ENCODE measurements around the gene STX4.

STX4 gene

DNA sequence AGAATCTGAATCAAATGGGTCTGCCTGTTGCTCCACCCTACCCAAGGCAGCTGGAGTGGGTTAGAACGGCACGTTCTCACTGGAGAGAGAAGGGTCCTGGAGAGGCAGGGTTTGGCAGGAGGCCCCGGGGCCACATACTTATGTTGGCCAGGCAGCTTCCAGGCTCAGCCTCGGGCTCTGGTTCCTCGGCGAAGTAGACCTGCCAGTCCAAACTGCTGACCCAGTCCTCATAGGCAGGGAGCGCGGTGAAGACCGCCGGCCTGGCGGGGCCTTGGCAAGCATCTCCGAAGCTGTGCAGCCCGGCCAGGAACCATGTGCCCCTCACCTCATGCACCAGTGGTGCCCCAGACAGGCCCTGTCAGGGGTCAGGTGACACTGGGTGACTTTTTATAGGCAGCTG, 50.6 kb downstream of the STX4 start:
- no peak for DNase-seq (ENCODE audit: low read depth)

DNA sequence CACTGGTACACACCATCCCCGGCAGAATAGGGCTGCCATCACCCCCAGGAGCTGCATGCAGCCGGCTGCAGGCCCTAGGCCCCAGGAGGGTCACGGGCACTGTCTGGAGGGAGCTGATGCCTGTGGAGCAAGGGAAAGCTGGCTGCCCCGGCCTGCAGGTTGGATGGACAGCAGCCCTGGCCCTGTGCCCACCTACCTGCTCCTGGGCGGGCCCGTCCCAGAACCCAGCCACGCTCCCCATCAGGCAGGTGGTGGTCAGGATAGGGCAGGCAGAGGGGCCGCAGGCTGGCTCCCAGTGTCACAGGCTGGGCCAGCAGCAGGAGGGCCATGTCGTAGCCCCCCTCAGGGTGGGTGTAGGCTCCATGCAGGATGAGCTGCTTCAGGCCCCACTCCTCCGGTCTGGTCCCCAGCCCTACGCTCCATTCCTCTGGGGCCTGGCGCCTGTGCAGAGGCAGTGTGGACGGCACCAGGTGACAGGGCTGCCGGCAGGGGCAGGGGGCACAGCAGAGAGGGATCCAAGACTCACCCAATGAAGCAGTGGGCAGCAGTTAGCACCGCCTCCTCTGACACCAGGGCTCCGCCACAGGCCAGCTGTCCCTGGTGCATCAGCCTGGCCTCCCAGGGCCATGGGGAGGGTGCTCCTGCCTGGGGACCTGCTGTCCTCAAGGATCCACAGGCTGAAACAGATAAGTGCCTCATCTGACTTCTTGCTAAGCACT, 51.4 kb downstream of the STX4 start:
- no peak for DNase-seq (ENCODE audit: low read depth)

GRCh38 chr16:31085411-31085810, 52.1 kb downstream of the STX4 start:
- DNase-seq (ENCODE audit: low read depth): no peak

GRCh38 chr16:31085873-31086628, 52.7 kb downstream of the STX4 start:
- DNase-seq (ENCODE audit: low read depth): no peak

DNA sequence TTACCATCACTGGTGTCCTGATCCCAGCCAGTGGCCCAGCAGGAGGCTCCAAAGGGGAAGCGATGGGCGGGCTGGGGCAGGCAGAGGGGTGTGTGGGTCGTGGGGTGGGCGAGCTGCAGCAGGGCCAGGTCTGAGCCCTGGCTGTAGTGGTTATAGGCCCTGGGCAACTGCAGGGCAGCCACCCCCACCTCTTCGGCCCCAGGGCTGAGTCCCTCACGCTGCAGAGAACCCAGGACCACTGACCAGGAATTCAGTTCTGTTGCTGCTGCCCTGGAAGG, 53.2 kb downstream of the STX4 start:
- no peak for DNase-seq (ENCODE audit: low read depth)

DNA sequence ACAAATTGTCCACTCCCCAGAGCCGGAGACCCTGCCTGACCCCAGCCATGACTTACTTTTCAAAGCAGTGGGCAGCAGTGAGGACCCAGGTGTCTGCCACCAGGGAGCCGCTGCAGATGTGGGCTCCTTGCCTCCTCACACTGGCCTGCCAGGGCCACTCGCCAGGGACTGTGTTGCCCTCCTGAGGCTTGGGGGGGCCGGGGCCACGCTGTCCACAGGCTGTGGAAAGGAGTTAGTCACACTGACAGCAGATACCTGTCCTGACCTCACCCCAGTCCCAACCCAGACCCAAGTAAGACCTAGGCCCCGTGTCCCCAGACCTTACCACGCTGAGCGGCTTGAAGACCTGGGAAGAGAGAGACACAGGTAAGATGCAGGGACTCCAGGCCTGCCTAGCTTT, 54.1 kb downstream of the STX4 start:
- no peak for DNase-seq (ENCODE audit: low read depth)

DNA sequence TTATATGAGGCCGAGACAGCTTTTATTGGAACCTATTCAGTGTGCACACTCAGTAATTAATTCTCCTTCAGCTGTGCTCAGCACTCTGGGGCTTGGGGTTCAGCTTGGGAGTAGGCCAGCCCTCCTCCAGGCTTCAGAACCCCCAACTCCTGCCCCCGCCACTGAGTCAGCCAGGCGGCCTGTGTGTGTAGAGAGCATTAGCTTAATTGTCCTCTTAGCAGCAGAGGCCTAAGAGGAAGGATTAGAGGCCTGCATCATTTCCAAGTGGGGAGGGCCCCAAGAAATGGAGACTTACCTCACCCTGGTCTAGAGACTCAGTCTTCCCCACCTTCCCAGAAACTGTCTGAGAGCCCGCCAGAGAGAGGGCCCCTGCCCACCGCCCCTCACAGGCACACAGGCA, 54.6 kb downstream of the STX4 start:
- DNase-seq (ENCODE audit: low read depth): no peak

- no peak for DNase-seq (ENCODE audit: low read depth)
Measured at GRCh38 chr16:31088459-31089183, 55.3 kb downstream of the STX4 start, which contains the start of gene PRSS53. TSS of gene PRSS53 (minus strand) at chr16:31088943. CDS start at chr16:31088809, 134 bp downstream.

DNA sequence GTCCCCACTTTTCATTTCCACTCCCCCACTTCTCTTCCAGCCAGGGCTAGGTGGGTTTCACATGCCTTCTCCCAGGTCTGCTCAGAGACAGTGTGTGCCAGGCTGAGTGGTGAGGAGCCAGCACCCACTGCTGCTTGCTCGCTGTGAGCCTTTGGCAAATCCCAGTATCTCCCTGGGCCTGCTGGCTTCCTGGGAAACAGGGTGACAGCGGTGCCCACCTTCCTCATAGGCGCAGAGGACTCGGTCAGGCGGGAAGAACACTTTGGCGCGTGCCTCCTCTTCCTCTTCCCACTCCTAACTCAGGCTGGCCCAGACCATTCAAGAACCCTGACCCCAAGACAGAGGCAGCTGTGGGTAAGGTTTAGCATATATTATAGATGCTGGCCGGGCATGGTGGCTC, 55.8 kb downstream of the STX4 start:
- no peak for DNase-seq (ENCODE audit: low read depth)
